Keratinocyte (primary cell): ENCODE measurements around the gene EHBP1.

Experiments used
- EZH2 ChIP-seq: IDR thresholded peaks from one replicate; pipeline ENCODE4 v1.6.1; 2012; ENCODE audit warnings: inconsistent platforms, mild to moderate bottlenecking, low read length, moderate library complexity
- TF ChIP-seq, protein P1 (sequence below), 3 experiments: IDR thresholded peaks in 1 of 3; conservative IDR thresholded peaks in 1 of 3; optimal IDR thresholded peaks in 1 of 3; 2 replicates in 2 of 3; 3 replicates in 1 of 3; pipeline versions ENCODE3 to v1.5.1; 2011; ENCODE audit warnings: low read length in 3 of 3, mild to moderate bottlenecking in 3 of 3, moderate library complexity in 2 of 3, control low read depth in 1 of 3, inconsistent platforms in 1 of 3; ENCODE audit not compliant: insufficient read depth in 2 of 3; ENCODE audit errors: extremely low read depth in 1 of 3

- TF ChIP-seq, protein P1, sequence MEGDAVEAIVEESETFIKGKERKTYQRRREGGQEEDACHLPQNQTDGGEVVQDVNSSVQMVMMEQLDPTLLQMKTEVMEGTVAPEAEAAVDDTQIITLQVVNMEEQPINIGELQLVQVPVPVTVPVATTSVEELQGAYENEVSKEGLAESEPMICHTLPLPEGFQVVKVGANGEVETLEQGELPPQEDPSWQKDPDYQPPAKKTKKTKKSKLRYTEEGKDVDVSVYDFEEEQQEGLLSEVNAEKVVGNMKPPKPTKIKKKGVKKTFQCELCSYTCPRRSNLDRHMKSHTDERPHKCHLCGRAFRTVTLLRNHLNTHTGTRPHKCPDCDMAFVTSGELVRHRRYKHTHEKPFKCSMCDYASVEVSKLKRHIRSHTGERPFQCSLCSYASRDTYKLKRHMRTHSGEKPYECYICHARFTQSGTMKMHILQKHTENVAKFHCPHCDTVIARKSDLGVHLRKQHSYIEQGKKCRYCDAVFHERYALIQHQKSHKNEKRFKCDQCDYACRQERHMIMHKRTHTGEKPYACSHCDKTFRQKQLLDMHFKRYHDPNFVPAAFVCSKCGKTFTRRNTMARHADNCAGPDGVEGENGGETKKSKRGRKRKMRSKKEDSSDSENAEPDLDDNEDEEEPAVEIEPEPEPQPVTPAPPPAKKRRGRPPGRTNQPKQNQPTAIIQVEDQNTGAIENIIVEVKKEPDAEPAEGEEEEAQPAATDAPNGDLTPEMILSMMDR (optimal IDR thresholded peaks at IDR 0.05 in 1 of 3, IDR thresholded peaks at IDR 0.05 in 1 of 3, conservative IDR thresholded peaks at IDR 0.05 in 1 of 3; ENCODE audit: extremely low read depth in 1 of 3, insufficient read depth in 2 of 3, low read length in 3 of 3): no peak
- TF ChIP-seq EZH2: no peak
These were observed 190.1 kb downstream of the EHBP1 start for GRCh38 chr2:62895632-62896009.
